HepG2 (cell line): Measurements from ENCODE around the gene CCDC57. TPM values are rescaled to one million over a fixed set of nuclear protein-coding genes. Genes with fewer than 3 reads are reported as not detected.
A peak's percentile ranks its signal among the peaks of the same experiment; 100 is the strongest.

Experiments used
- ATAC-seq: fragments of 200-7000 bp; cut with Tn5 transposase; 3 replicates; pipeline ENCODE4 v1.9.1; 2020; ENCODE audit warnings: mild to moderate bottlenecking, moderate library complexity
- BruUV-seq: library from RNA; stranded (reverse); fragments of 400-500 nt; replicated peaks from 2 replicates; lab custom pipeline; 2021; lab: Mats Ljungman, UMichigan
- CTCF ChIA-PET: fragments of 300-600 bp; formaldehyde crosslinking; extraction: SDS; loops from one replicate; lab custom pipeline; 2021; ENCODE audit warnings: low total read pairs, inconsistent platforms, low intra/inter-chr PET ratio; lab: Yijun Ruan, JAX
- POLR2A ChIA-PET: fragments of 350-600 bp; sonication (Branson Sonifier 250); formaldehyde crosslinking; loops from one replicate; lab custom pipeline; 2020; ENCODE audit warnings: antibody characterized with exemption, inconsistent platforms; lab: Yijun Ruan, JAX
- DNase-seq: peaks from one replicate; pipeline ENCODE4 v3.0.0-alpha.2; 2015; ENCODE audit warnings: low spot score
- FAIRE-seq: peaks from 3 replicates; lab custom pipeline; 2011; peaks lifted over from hg19 to GRCh38; lab: Jason Lieb, UNC
- H2AFZ ChIP-seq: one replicate; pipeline ENCODE4 v1.6.1; 2011; ENCODE audit warnings: low read length, inconsistent platforms
- H3K27ac ChIP-seq: fragments of 300-600 bp; 3 replicates; pipeline ENCODE4 v1.8.0; 2011; ENCODE audit warnings: mixed run types, mild to moderate bottlenecking, mixed read lengths, low read length, inconsistent platforms; ENCODE audit not compliant: insufficient read depth; ENCODE audit errors: extremely low read length
- H3K27me3 ChIP-seq, 2 experiments: fragments of 200-600 bp in 1 of 2; 2 replicates in 1 of 2; 3 replicates in 1 of 2; pipeline versions ENCODE4 v1.6.0 to v1.8.0; 2011; ENCODE audit warnings: low read length in 2 of 2, mild to moderate bottlenecking in 2 of 2, moderate library complexity in 2 of 2, inconsistent platforms in 1 of 2; ENCODE audit not compliant: insufficient read depth in 2 of 2, control insufficient read depth in 1 of 2
- H3K36me3 ChIP-seq, 2 experiments: fragments of 200-600 bp in 1 of 2; replicated peaks in 1 of 2; 2 replicates in 1 of 2; 3 replicates in 1 of 2; pipeline versions ENCODE4 v1.5.1 to v1.8.0; 2011; ENCODE audit warnings: low read length in 2 of 2, inconsistent platforms in 1 of 2; ENCODE audit not compliant: insufficient read depth in 2 of 2, control insufficient read depth in 1 of 2
- H3K4me1 ChIP-seq: 2 replicates; pipeline ENCODE4 v1.5.1; 2012; ENCODE audit warnings: low read length, inconsistent platforms; ENCODE audit not compliant: insufficient read depth
- H3K4me2 ChIP-seq: 2 replicates; pipeline ENCODE4 v1.6.0; 2011; ENCODE audit warnings: low read depth, low read length, inconsistent platforms
- H3K4me3 ChIP-seq, 3 experiments: fragments of 200-600 bp in 1 of 3; sonication (generic), shearing (Covaris generic) in 1 of 3; replicated peaks in 1 of 3; 2 replicates each; pipeline ENCODE4 v1.5.1; 2011 to 2016; ENCODE audit warnings: low read length in 3 of 3, inconsistent platforms in 2 of 3, low read depth in 2 of 3, mild to moderate bottlenecking in 2 of 3, control low read depth in 1 of 3, mixed read lengths in 1 of 3; ENCODE audit not compliant: insufficient read depth in 1 of 3
- H3K79me2 ChIP-seq: one replicate; pipeline ENCODE4 v1.6.1; 2011; ENCODE audit warnings: low read length, inconsistent platforms; ENCODE audit not compliant: insufficient read depth
- H3K9ac ChIP-seq: 2 replicates; pipeline ENCODE4 v1.6.0; 2011; ENCODE audit warnings: mild to moderate bottlenecking, low read depth, low read length, inconsistent platforms; ENCODE audit not compliant: insufficient read depth
- H3K9me3 ChIP-seq: 2 replicates; pipeline ENCODE4 v1.5.1; 2012; ENCODE audit warnings: mild to moderate bottlenecking, low read length
- H4K20me1 ChIP-seq: 2 replicates; pipeline ENCODE4 v1.6.0; 2011; ENCODE audit warnings: inconsistent platforms, mild to moderate bottlenecking, low read length, moderate library complexity; ENCODE audit not compliant: insufficient read depth
- AHDC1 ChIP-seq: sonication (generic); formaldehyde crosslinking; IDR thresholded peaks from 2 replicates; pipeline ENCODE4 v1.5.1; 2020; ENCODE audit warnings: mild to moderate bottlenecking, missing genetic modification reagents, borderline replicate concordance
- CBX2 ChIP-seq, 2 experiments: fragments of 200-600 bp in 1 of 2; sonication (generic); formaldehyde crosslinking in 1 of 2; IDR thresholded peaks; 2 replicates each; pipeline versions ENCODE4 v1.7.0 to v1.8.1; 2018 to 2022; ENCODE audit warnings: low read depth in 2 of 2, low read length in 1 of 2, mild to moderate bottlenecking in 1 of 2, missing genetic modification reagents in 1 of 2
- HOXA3 ChIP-seq: sonication (generic); formaldehyde crosslinking; IDR thresholded peaks from 2 replicates; pipeline ENCODE4 v1.5.0; 2020; ENCODE audit warnings: missing genetic modification reagents
- MBD4 ChIP-seq: IDR thresholded peaks from 2 replicates; pipeline ENCODE4 v1.6.1; 2012; ENCODE audit warnings: low read length, inconsistent platforms, borderline replicate concordance
- MEIS2 ChIP-seq: sonication (generic); formaldehyde crosslinking; IDR thresholded peaks from 2 replicates; pipeline ENCODE4 v1.9.0; 2021; ENCODE audit warnings: mild to moderate bottlenecking, missing genetic modification reagents
- SUZ12 ChIP-seq: fragments of 150-350 bp; IDR thresholded peaks from 2 replicates; pipeline ENCODE4 v1.6.1; 2014; ENCODE audit warnings: low read depth, low read length
- TERF1 ChIP-seq: sonication (generic); formaldehyde crosslinking; IDR thresholded peaks from 2 replicates; pipeline ENCODE4 v1.8.0; 2022; ENCODE audit warnings: mild to moderate bottlenecking, missing genetic modification reagents, moderate library complexity
- ZNF570 ChIP-seq: sonication (generic); formaldehyde crosslinking; IDR thresholded peaks from 2 replicates; pipeline ENCODE4 v1.4.0; 2020; ENCODE audit warnings: mild to moderate bottlenecking, missing genetic modification reagents, borderline replicate concordance
- ZNF75D ChIP-seq: sonication (generic); formaldehyde crosslinking; IDR thresholded peaks from 2 replicates; pipeline ENCODE4 v1.8.1; 2023; ENCODE audit warnings: missing genetic modification reagents, mild to moderate bottlenecking, borderline replicate concordance
- ZNF768 ChIP-seq: sonication (generic); formaldehyde crosslinking; IDR thresholded peaks from 2 replicates; pipeline ENCODE4 v1.4.0; 2020; ENCODE audit warnings: missing genetic modification reagents
- WGBS: methylation state at CpG from one replicate; pipeline ENCODE4 v1.1.6; 2017; ENCODE audit warnings: low lambda C conversion rate; 5-methylcytosine and 5-hydroxymethylcytosine counted together
- in situ Hi-C: cut with HindIII; loops from 2 replicates; pipeline ENCODE4 v1.10.0; 2017; ENCODE audit warnings: low pct_unique_long_range_greater_than_20kb; ENCODE audit not compliant: extremely low pct_ligation_motif_present
- intact Hi-C: fragments of 100-400 bp; cut with micrococcal nuclease; formaldehyde crosslinking; loops from one replicate; pipeline ENCODE4 v1.10.0; 2022; ENCODE audit not compliant: unreplicated experiment
- polyA plus RNA-seq, 8 experiments: library from polyadenylated mRNA; depleted of rRNA in 3 of 8; stranded (reverse) in 7 of 8; unstranded in 1 of 8; fragments of >200 nt; fragmentation: Illumina TruSeq in 4 of 8; extraction: Trizol in 4 of 8; gene quantifications; 2 replicates each; pipeline versions ENCODE4 v1.2.1 to v1.2.3, GENCODE V29; 2011 to 2016; ENCODE audit warnings: low read depth in 4 of 8, missing spikeins in 1 of 8, mixed read lengths in 1 of 8; ENCODE audit not compliant: insufficient read depth in 1 of 8
- total RNA-seq, 5 experiments: library from RNA; depleted of rRNA; stranded (reverse); fragments of >200 nt; fragmentation: Illumina TruSeq; extraction: Trizol; gene quantifications; 2 replicates each; pipeline ENCODE4 v1.2.3, GENCODE V29; 2016; ENCODE audit warnings: low read depth in 1 of 5

Gene CCDC57
- total and polyA plus RNA-seq, 2 of the 13 experiments (the other 11 are each of a cell fraction or from before 2014, with no cell fraction given), result 59.3 to 59.9 TPM

GRCh38 chr17:82194765-82195164, 17.9 kb downstream of the CCDC57 start:
- no peaks in the 10 kb centered on the region for H3K9me3 ChIP-seq
- FAIRE-seq (no peak), ATAC-seq (no peak), DNase-seq (no peak)
- no peak overlapping the region for H3K9ac ChIP-seq
- intact Hi-C loops, result no loop called here
- ChIA-PET CTCF (no interaction called here), POLR2A (no interaction called here)
- peaks cover 27 to 44% of the 10 kb centered on the region in 2 experiments; a peak in 4 of 5 replicates for H3K36me3 ChIP-seq
- no TSS peak for BruUV-seq
- no peaks in the 10 kb centered on the region for H3K27me3 ChIP-seq
- no peak overlapping the region for H2AFZ ChIP-seq
- H3K27ac ChIP-seq, result no peak overlapping the region
- in situ Hi-C loops, result no loop called here
- TF ChIP-seq CBX2 (IDR thresholded peaks at IDR 0.05; ENCODE audit: low read depth, low read length), result no peak
- no peak for TF ChIP-seq CBX2 (CRISPR knock-in tag; IDR thresholded peaks at IDR 0.05; ENCODE audit: low read depth)
- TF ChIP-seq ZNF75D (CRISPR knock-in tag), result 0 out of 2 replicates have a peak, but pooled peaks have one; percentile 37
- TF ChIP-seq MBD4, result no peak
- TF ChIP-seq ZNF768 (CRISPR knock-in tag), result peak; percentile 36; the same call in 1 of the 2 replicates
- WGBS, result 96% methylated on average over 9 of the region's 16 CpGs
- no peak overlapping the region for H3K4me2 ChIP-seq
- no peaks in the 10 kb centered on the region for H3K4me1 ChIP-seq
- no peak overlapping the region for H3K4me3 ChIP-seq
- H4K20me1 ChIP-seq, result no peaks in the 10 kb centered on the region
- no peaks in the 10 kb centered on the region for H3K79me2 ChIP-seq

GRCh38 chr17:82193520-82194220, 19.0 kb downstream of the CCDC57 start:
- Histone ChIP-seq H3K27me3 (no peaks in the 10 kb centered on the region), H3K4me1 (peaks cover 4% of the 10 kb centered on the region), H3K36me3 (peaks cover 27 to 44% of the 10 kb centered on the region in 2 experiments; a peak in 4 of 5 replicates), H3K9ac (no peak overlapping the region), H3K4me3 (no peak overlapping the region), H3K9me3 (no peaks in the 10 kb centered on the region), H3K27ac (no peak overlapping the region), H3K79me2 (no peaks in the 10 kb centered on the region), H2AFZ (no peak overlapping the region), H3K4me2 (no peak overlapping the region), H4K20me1 (no peaks in the 10 kb centered on the region)
- BruUV-seq, result no TSS peak
- intact Hi-C loops, result no loop called here
- FAIRE-seq (peak; percentile 98), DNase-seq (no peak), ATAC-seq (no peak)
- ChIA-PET POLR2A (no interaction called here), CTCF (no interaction called here)
- 95% methylated on average over 16 of the region's 16 CpGs for WGBS
- in situ Hi-C loops, result no loop called here
- TF ChIP-seq AHDC1 (no peak), MEIS2 (CRISPR knock-in tag) (no peak), ZNF75D (CRISPR knock-in tag) (no peak), SUZ12 (no peak), HOXA3 (CRISPR knock-in tag) (no peak), TERF1 (CRISPR knock-in tag) (no peak), ZNF570 (CRISPR knock-in tag) (no peak)
